HepG2 (cell line): ENCODE measurements around the gene PEAK3. TPM values are rescaled to one million over a fixed set of nuclear protein-coding genes. Genes with fewer than 3 reads are reported as not detected.
A peak's percentile ranks its signal among the peaks of the same experiment; 100 is the strongest.

ENCODE experiments used
- AKAP8 ChIP-seq: sonication (generic); formaldehyde crosslinking; IDR thresholded peaks from 2 replicates; pipeline ENCODE4 v1.5.1; 2020; ENCODE audit warnings: mild to moderate bottlenecking, missing genetic modification reagents
- ATF1 ChIP-seq: IDR thresholded peaks from 2 replicates; pipeline ENCODE4 v1.6.1; 2016; ENCODE audit warnings: mild to moderate bottlenecking, control low read depth
- ATF7-NPFF ChIP-seq: sonication (generic); formaldehyde crosslinking; IDR thresholded peaks from 2 replicates; pipeline ENCODE4 v1.8.1; 2023; ENCODE audit warnings: mild to moderate bottlenecking, low read depth, missing genetic modification reagents, moderate library complexity
- CERS6 ChIP-seq: sonication (generic); formaldehyde crosslinking; IDR thresholded peaks from 2 replicates; pipeline ENCODE4 v1.5.0; 2020; ENCODE audit warnings: missing genetic modification reagents
- HHEX ChIP-seq: IDR thresholded peaks from 2 replicates; pipeline ENCODE4 v1.6.1; 2016; ENCODE audit warnings: control low read depth
- IKZF4 ChIP-seq: sonication (generic); formaldehyde crosslinking; IDR thresholded peaks from 2 replicates; pipeline ENCODE4 v1.5.1; 2020; ENCODE audit warnings: borderline replicate concordance, mild to moderate bottlenecking, low read depth, missing genetic modification reagents; ENCODE audit errors: not compliant biosample characterization
- KAT7 ChIP-seq: IDR thresholded peaks from 2 replicates; pipeline ENCODE4 v1.6.1; 2018; ENCODE audit warnings: borderline replicate concordance, missing compliant biosample characterization
- KLF16 ChIP-seq, 2 experiments: sonication (generic) in 1 of 2; formaldehyde crosslinking in 1 of 2; IDR thresholded peaks; 2 replicates each; pipeline versions ENCODE4 v1.6.1 to v1.8.0; 2016 to 2023; ENCODE audit warnings: missing genetic modification reagents in 2 of 2, missing compliant biosample characterization in 1 of 2
- MED1 ChIP-seq: sonication (generic); formaldehyde crosslinking; IDR thresholded peaks from 2 replicates; pipeline ENCODE4 v1.4.0; 2020; ENCODE audit warnings: missing genetic modification reagents
- NCOR1 ChIP-seq: fragments of 200-600 bp; sonication (generic); IDR thresholded peaks from 2 replicates; pipeline ENCODE4 v1.7.0; 2017; ENCODE audit warnings: antibody characterized with exemption, low read length, borderline replicate concordance
- SMYD3 ChIP-seq: sonication (generic); formaldehyde crosslinking; IDR thresholded peaks from 2 replicates; pipeline ENCODE4 v1.8.1; 2023; ENCODE audit warnings: mild to moderate bottlenecking, missing genetic modification reagents
- STAT5B ChIP-seq: sonication (generic); formaldehyde crosslinking; IDR thresholded peaks from 2 replicates; pipeline ENCODE4 v1.4.0; 2020; ENCODE audit warnings: missing genetic modification reagents
- YEATS2 ChIP-seq: sonication (generic); formaldehyde crosslinking; IDR thresholded peaks from 2 replicates; pipeline ENCODE4 v1.4.0; 2020; ENCODE audit warnings: missing genetic modification reagents, borderline replicate concordance
- ZFY ChIP-seq: sonication (generic); formaldehyde crosslinking; IDR thresholded peaks from 2 replicates; pipeline ENCODE4 v1.4.0; 2020; ENCODE audit warnings: missing genetic modification reagents
- ZNF230 ChIP-seq: sonication (generic); formaldehyde crosslinking; IDR thresholded peaks from 2 replicates; pipeline ENCODE4 v1.4.0; 2020; ENCODE audit warnings: mild to moderate bottlenecking, missing genetic modification reagents
- ZNF414 ChIP-seq: sonication (generic); formaldehyde crosslinking; IDR thresholded peaks from 2 replicates; pipeline ENCODE4 v1.5.0; 2020; ENCODE audit warnings: missing genetic modification reagents
- ZNF550 ChIP-seq: sonication (generic); formaldehyde crosslinking; IDR thresholded peaks from 2 replicates; pipeline ENCODE4 v1.4.0; 2020; ENCODE audit warnings: mild to moderate bottlenecking, missing genetic modification reagents, borderline replicate concordance
- ZNF557 ChIP-seq: sonication (generic); formaldehyde crosslinking; IDR thresholded peaks from 2 replicates; pipeline ENCODE4 v1.4.0; 2020; ENCODE audit warnings: missing genetic modification reagents
- ZNF564 ChIP-seq: sonication (generic); formaldehyde crosslinking; IDR thresholded peaks from 2 replicates; pipeline ENCODE4 v1.8.1; 2023; ENCODE audit warnings: mild to moderate bottlenecking, missing genetic modification reagents
- ZNF577 ChIP-seq: sonication (generic); formaldehyde crosslinking; IDR thresholded peaks from 2 replicates; pipeline ENCODE4 v1.4.0; 2020; ENCODE audit warnings: mild to moderate bottlenecking, low read depth, missing genetic modification reagents, borderline replicate concordance
- ZNF761 ChIP-seq: sonication (generic); formaldehyde crosslinking; conservative IDR thresholded peaks from 2 replicates; pipeline ENCODE4 v1.4.0; 2020; ENCODE audit warnings: mild to moderate bottlenecking, missing genetic modification reagents
- ZNF768 ChIP-seq: sonication (generic); formaldehyde crosslinking; IDR thresholded peaks from 2 replicates; pipeline ENCODE4 v1.4.0; 2020; ENCODE audit warnings: missing genetic modification reagents
- polyA plus RNA-seq, 8 experiments: library from polyadenylated mRNA; depleted of rRNA in 3 of 8; stranded (reverse) in 7 of 8; unstranded in 1 of 8; fragments of >200 nt; fragmentation: Illumina TruSeq in 4 of 8; extraction: Trizol in 4 of 8; gene quantifications; 2 replicates each; pipeline versions ENCODE4 v1.2.1 to v1.2.3, GENCODE V29; 2011 to 2016; ENCODE audit warnings: low read depth in 4 of 8, missing spikeins in 1 of 8, mixed read lengths in 1 of 8; ENCODE audit not compliant: insufficient read depth in 1 of 8
- total RNA-seq, 5 experiments: library from RNA; depleted of rRNA; stranded (reverse); fragments of >200 nt; fragmentation: Illumina TruSeq; extraction: Trizol; gene quantifications; 2 replicates each; pipeline ENCODE4 v1.2.3, GENCODE V29; 2016; ENCODE audit warnings: low read depth in 1 of 5
- TF ChIP-seq, protein P1 (sequence below): sonication (generic); formaldehyde crosslinking; IDR thresholded peaks from 2 replicates; pipeline ENCODE4 v1.5.1; 2020; ENCODE audit warnings: missing genetic modification reagents, mild to moderate bottlenecking, borderline replicate concordance
- TF ChIP-seq, protein P2 (sequence below): sonication (generic); formaldehyde crosslinking; IDR thresholded peaks from 2 replicates; pipeline ENCODE4 v1.4.0; 2020; ENCODE audit warnings: missing genetic modification reagents

Gene PEAK3
- total and polyA plus RNA-seq, 2 of the 13 experiments (the other 11 are each of a cell fraction or from before 2014, with no cell fraction given), result not detected

- TF ChIP-seq, protein P1, sequence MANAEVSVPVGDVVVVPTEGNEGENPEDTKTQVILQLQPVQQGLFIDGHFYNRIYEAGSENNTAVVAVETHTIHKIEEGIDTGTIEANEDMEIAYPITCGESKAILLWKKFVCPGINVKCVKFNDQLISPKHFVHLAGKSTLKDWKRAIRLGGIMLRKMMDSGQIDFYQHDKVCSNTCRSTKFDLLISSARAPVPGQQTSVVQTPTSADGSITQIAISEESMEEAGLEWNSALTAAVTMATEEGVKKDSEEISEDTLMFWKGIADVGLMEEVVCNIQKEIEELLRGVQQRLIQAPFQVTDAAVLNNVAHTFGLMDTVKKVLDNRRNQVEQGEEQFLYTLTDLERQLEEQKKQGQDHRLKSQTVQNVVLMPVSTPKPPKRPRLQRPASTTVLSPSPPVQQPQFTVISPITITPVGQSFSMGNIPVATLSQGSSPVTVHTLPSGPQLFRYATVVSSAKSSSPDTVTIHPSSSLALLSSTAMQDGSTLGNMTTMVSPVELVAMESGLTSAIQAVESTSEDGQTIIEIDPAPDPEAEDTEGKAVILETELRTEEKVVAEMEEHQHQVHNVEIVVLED (CRISPR knock-in tag), result no peak
- TF ChIP-seq IKZF4 (CRISPR knock-in tag), result no peak
- TF ChIP-seq ZNF577 (CRISPR knock-in tag), result no peak
- 0 out of 2 replicates have a peak, but pooled peaks have one; percentile 42 for TF ChIP-seq ATF7-NPFF (CRISPR knock-in tag)
- TF ChIP-seq SMYD3 (CRISPR knock-in tag), result no peak
- no peak for TF ChIP-seq NCOR1
- no peak for TF ChIP-seq STAT5B
- no peak for TF ChIP-seq ZNF230 (CRISPR knock-in tag)
- TF ChIP-seq ZNF761, result no peak
- TF ChIP-seq CERS6 (CRISPR knock-in tag), result no peak
- no peak for TF ChIP-seq ZNF564 (CRISPR knock-in tag)
- TF ChIP-seq KLF16 (CRISPR knock-in tag; IDR thresholded peaks at IDR 0.05), result no peak
- no peak for TF ChIP-seq KAT7 (CRISPR knock-in tag)
- TF ChIP-seq ZNF414 (CRISPR knock-in tag), result no peak
- no peak for TF ChIP-seq ZFY (CRISPR knock-in tag)
- no peak for TF ChIP-seq HHEX (CRISPR knock-in tag)
- no peak for TF ChIP-seq ZNF557
- TF ChIP-seq MED1, result peak; percentile 25; the same call in 1 of the 2 replicates
- TF ChIP-seq, protein P2, sequence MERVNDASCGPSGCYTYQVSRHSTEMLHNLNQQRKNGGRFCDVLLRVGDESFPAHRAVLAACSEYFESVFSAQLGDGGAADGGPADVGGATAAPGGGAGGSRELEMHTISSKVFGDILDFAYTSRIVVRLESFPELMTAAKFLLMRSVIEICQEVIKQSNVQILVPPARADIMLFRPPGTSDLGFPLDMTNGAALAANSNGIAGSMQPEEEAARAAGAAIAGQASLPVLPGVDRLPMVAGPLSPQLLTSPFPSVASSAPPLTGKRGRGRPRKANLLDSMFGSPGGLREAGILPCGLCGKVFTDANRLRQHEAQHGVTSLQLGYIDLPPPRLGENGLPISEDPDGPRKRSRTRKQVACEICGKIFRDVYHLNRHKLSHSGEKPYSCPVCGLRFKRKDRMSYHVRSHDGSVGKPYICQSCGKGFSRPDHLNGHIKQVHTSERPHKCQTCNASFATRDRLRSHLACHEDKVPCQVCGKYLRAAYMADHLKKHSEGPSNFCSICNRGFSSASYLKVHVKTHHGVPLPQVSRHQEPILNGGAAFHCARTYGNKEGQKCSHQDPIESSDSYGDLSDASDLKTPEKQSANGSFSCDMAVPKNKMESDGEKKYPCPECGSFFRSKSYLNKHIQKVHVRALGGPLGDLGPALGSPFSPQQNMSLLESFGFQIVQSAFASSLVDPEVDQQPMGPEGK (CRISPR knock-in tag), result 0 out of 2 replicates have a peak, but pooled peaks have one; percentile 9
- no peak for TF ChIP-seq ZNF768 (CRISPR knock-in tag)
- no peak for TF ChIP-seq YEATS2 (CRISPR knock-in tag)
- 0 out of 2 replicates have a peak, but pooled peaks have one; percentile 50 for TF ChIP-seq AKAP8 (CRISPR knock-in tag)
- TF ChIP-seq ZNF550, result no peak
- TF ChIP-seq ATF1 (CRISPR knock-in tag), result no peak
Measured at GRCh38 chr19:2232286-2233151, 49.5 kb downstream of the PEAK3 start (continued).
